Measurements from ENCODE around the gene KCNG2.

The KCNG2 gene

DNA sequence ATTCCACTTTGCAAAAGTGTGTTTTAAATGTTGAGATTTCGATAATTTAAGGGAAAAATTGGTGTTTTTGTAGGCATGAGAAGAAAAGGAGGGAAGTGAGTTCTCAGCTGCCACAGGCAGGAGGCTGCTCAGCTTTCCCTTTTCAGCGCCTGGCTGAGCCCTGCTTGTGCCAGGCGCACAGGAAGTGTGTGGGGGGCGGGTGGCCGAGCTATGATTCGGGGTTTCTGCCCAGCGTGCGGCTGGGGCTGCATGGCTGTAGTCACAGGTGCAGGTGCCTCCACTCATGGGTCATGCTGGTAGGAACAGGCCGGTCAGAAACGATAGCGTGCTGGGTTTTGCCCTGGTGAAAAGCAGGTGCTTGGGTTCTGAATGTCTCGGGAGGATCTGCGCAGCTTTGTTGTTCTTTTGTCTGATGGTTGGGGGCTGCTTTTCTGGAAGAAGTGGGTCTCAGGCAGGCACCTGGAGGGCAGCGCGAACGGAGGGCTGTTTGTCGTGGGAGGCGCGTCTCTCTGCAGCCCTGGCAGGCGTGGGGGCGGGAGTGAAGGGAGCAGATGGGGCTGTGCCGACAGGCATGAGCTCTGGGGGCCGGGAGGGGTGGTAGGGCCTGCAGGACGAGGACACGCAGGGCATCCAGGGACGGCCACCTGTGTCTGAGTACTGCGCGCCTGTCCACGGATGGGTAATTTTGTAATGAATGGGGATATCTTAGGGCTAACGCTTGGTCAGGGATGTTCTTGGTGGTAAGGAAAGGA is 2.1 kb downstream of the KCNG2 start:
- DNase-seq (ENCODE audit: low spot score), result no peak

DNA sequence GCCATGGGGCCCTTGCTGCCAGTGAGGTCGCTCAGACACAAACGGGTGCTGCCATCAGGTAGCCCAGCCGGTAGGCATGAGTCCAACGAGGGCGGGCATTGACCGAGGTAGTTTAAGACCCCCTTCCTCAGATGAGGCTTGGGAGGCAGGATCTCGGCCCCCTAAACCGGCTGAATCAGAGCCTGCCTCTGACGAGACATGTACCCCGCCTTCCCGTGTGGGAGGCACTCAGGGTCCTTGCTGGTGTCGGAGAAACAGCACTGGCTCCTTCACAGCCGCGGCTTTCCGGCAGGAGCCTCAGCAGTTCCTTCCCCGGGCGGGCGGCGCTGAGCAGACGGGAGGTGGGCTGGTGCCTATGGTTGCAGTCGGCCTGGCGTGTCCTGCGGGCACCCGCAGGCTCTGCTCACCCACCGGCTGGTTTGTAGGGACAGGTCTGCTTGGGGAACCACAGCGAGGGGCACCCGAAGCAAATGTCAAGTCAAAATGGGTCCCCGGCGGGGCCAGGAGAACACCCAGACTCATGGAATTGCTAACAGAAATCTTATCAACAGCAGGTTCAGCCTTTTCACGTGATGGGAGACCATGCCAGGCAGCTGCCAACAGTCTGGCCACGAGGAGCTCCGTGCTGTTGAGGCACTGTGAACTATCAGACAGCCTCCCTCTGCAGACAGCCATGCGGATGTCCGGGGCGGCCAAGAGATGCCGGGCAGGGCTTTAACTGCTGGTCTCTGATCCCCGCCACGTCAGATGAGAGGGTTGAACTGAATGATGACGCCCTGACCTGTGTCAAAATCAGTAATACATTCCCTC is 2.8 kb downstream of the KCNG2 start:
- DNase-seq (ENCODE audit: low spot score), result no peak

- no peak for DNase-seq (ENCODE audit: low spot score)
Measured at GRCh38 chr18:79801217-79801616, 3.5 kb downstream of the KCNG2 start.

- DNase-seq (ENCODE audit: low spot score), result no peak
Measured at GRCh38 chr18:79801641-79802040, 3.9 kb downstream of the KCNG2 start.

- no peak for DNase-seq (ENCODE audit: low spot score)
Measured at GRCh38 chr18:79802298-79802697, 4.6 kb downstream of the KCNG2 start.

GRCh38 chr18:79803611-79804051 is 5.9 kb downstream of the KCNG2 start:
- DNase-seq (ENCODE audit: low spot score), result no peak

DNA sequence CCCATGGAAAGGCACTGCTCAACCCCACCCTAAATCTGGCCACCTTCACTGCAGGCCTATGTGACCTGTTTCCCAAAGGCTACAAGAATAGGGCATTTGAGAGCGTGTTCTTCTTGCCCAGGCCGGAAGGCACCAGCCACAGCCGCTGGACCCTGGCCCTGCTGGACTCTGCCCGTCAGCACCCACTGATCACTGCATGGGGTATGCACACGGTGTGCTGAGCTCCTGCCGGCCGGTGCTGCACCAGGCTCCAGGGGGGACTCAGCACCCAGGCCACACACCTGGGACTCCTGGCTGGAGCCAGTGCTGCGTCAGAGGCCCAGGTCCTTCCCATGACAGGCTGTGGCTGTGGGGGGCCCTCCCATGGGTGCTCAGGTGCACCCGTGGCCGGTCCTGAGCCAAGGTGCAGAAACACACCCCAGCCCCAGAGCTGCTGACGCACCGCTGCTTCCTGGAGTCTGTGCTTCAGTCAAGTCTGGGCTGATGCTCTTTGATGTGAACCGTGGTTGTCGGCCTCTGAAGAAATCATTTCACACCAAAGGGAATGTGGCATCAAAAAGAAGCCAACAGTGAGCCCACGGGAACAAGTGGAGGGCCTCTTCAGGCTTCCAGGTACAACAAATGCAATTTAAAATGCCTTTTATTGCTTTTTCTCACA is 6.5 kb downstream of the KCNG2 start:
- no peak for DNase-seq (ENCODE audit: low spot score)

- no peak for DNase-seq (ENCODE audit: low spot score)
Measured at GRCh38 chr18:79805211-79805887, 7.6 kb downstream of the KCNG2 start.

DNA sequence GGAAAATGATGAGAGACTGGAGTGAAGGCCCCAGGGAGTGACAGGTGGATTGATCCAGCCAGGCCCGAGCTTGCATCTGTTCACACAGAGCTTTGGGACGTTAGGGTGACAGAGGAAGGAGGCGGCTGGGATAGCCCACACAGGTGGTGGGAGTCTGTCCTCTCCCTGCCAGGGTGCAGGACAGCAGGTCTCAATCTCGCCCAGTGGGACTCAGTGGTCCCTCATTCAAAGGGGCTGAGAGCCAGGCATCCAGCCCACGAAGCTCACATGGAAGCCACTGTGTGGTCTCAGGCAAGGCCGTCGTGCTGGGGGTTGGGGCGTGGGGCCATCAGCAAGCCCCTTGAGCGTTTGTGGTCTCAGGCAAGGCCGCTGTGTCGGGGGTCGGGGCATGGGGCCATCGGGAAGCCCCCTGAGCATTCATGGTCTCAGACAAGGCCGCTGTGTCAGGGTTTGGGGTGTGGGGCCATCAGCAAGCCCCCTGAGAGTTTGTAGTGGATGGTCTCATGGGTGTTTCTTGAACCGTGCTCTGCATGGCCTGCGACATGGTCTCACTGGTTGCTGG is 8.3 kb downstream of the KCNG2 start:
- no peak for DNase-seq (ENCODE audit: low spot score)

- DNase-seq (ENCODE audit: low spot score), result no peak
Measured at GRCh38 chr18:79806976-79807841, 9.5 kb downstream of the KCNG2 start.

GRCh38 chr18:79809482-79810192 is 11.9 kb downstream of the KCNG2 start:
- no peak for DNase-seq (ENCODE audit: low spot score)

DNA sequence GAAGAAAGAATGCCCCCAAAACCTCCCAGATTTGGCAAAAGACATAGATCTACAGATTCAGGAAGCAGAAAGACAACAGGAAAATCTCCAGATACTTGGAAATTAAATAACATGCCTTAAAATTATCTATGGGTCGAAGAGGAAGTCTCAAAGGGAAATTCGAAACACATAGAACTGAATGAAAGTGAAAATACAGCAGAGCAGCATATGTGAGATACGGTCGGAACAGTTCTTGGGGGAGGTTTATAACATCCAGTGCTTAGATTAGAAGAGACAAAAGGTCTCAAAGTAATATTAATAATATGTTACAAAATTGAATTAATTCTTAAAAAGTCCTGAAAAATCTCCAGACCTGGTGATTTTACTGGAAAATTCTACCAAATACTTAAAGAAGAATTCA is 14.3 kb downstream of the KCNG2 start:
- DNase-seq (ENCODE audit: low spot score), result no peak

DNA sequence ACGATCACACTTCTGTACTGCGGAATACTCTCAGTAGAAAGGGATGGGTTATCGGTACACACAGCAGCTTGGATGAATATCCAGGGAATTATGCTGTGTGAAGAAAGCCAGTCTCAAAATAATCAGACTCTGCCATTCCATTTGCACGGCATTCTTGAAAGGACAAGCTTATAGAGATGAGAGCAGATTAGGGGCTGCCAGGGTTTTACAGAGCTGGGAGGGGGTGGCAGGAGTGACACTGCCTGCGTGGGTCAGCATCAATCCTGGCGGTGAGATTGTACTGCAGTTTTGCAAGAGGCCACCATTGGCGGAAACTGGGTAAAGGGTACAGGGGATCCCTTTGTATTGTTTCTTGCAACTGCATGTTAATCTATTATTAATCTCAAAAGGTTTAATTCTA is 16.6 kb downstream of the KCNG2 start:
- DNase-seq (ENCODE audit: low spot score), result no peak

DNA sequence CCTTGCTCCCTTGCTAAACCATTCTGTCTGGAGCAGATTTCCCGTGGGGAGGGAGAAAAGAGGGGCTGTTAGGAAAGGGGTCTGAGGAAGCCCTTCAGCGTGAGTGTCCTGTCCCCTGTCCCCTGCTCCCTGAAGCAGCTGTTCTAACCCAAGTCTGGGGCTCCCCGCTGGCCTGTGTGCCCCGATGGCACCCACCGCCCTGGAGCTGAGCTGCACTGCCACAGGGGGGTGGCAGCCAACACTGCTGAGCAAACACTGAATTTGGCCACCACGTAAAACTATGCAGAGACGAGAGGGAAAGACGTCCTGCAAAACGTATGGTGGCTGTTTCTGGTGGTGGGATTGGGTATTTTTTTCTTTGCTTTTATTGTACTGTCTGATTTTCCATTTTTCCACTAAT is 17.9 kb downstream of the KCNG2 start:
- DNase-seq (ENCODE audit: low spot score), result no peak

- no peak for DNase-seq (ENCODE audit: low spot score)
Measured at GRCh38 chr18:79816092-79816491, 18.4 kb downstream of the KCNG2 start.

DNA sequence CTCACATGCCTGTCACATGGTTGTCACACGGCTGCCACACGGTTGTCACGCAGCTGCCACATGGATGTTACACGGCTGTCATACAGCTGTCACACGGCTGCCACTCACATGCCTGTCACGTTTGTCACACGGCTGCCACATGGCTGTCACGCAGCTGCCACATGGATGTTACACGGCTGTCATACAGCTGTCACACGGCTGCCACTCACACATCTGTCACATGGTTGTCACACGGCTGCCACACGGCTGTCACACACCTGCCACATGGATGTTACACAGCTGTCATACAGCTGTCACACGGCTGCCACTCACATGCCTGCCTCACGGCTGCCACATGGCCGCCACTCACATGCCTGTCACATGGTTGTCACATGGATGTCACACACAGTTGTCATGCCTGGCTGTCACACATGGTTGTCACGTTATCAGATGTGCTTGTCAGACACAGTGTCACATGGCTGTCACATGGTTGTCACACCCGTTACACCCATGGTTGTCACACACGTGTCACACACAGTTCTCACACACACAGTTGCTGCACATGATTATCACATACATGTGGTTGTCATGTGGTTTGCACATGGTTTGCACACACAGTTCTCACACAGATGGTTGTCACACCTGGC is 19.4 kb downstream of the KCNG2 start:
- DNase-seq (ENCODE audit: low spot score), result no peak

DNA sequence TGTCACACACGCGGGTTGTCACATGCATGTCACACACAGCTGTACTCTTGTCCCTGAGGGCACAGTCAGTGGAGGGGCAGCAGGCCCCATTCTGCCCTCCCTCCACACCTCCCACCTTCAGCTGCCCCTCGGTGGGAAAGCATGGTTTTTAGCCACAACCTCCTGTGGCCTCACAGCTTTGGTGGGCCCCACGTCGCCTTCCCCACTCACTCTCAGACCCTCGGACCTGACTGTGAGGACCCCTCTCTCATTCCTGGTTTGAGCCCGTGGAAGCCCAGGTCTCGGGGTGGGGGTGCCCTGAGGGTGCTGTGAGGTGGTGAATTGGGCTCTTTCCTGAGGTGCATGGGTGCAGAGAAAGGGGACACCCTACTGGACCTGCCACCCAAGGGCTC is 19.9 kb downstream of the KCNG2 start:
- no peak for DNase-seq (ENCODE audit: low spot score)

GRCh38 chr18:79818036-79818435 is 20.3 kb downstream of the KCNG2 start:
- DNase-seq (ENCODE audit: low spot score), result no peak

GRCh38 chr18:79818631-79819030 is 20.9 kb downstream of the KCNG2 start:
- no peak for DNase-seq (ENCODE audit: low spot score)
